OCI-LY7 (cell line): ENCODE measurements around the gene TMEM178B. TPM values are rescaled to one million over a fixed set of nuclear protein-coding genes. Genes with fewer than 3 reads are reported as not detected.

Experiments used
- BruUV-seq: library from RNA; stranded (reverse); fragments of 400-500 nt; replicated peaks from 2 replicates; lab custom pipeline; 2021; lab: Mats Ljungman, UMichigan
- CTCF ChIA-PET: fragments of 300-600 bp; sonication (Branson Sonifier 250); formaldehyde crosslinking; loops from one replicate; lab custom pipeline; 2022; ENCODE audit warnings: antibody characterized with exemption; ENCODE audit not compliant: unreplicated experiment; lab: Charles Lee
- POLR2A ChIA-PET: fragments of 300-600 bp; sonication (Branson Sonifier 250); formaldehyde crosslinking; loops from one replicate; lab custom pipeline; 2022; ENCODE audit warnings: antibody characterized with exemption; lab: Charles Lee
- DNase-seq: peaks from one replicate; pipeline ENCODE4 v3.0.0-alpha.2; 2015; ENCODE audit warnings: low spot score
- H2AFZ ChIP-seq: fragments of 200-600 bp; sonication (generic), shearing (Covaris generic); 2 replicates; pipeline ENCODE4 v1.6.1; 2014; ENCODE audit warnings: mild to moderate bottlenecking, antibody characterized with exemption, low read length, moderate library complexity
- H3K27ac ChIP-seq: fragments of 200-600 bp; sonication (generic); 2 replicates; pipeline ENCODE4 v1.5.1; 2014; ENCODE audit warnings: mixed run types, low read depth, mild to moderate bottlenecking, moderate library complexity, low read length, inconsistent platforms; ENCODE audit not compliant: poor library complexity, severe bottlenecking
- H3K36me3 ChIP-seq: fragments of 200-600 bp; sonication (generic); 2 replicates; pipeline ENCODE4 v1.6.1; 2014; ENCODE audit warnings: mild to moderate bottlenecking, antibody characterized with exemption, low read length, moderate library complexity, mixed read lengths; ENCODE audit not compliant: insufficient read depth
- H3K4me1 ChIP-seq: fragments of 200-600 bp; sonication (generic); 2 replicates; pipeline ENCODE4 v1.5.1; 2014; ENCODE audit warnings: mild to moderate bottlenecking, low read length; ENCODE audit not compliant: insufficient read depth, poor library complexity, severe bottlenecking
- H3K4me2 ChIP-seq: fragments of 200-600 bp; sonication (generic); 2 replicates; pipeline ENCODE4 v1.6.1; 2014; ENCODE audit warnings: mild to moderate bottlenecking, low read length
- H3K4me3 ChIP-seq: fragments of 200-600 bp; sonication (generic); 2 replicates; pipeline ENCODE4 v1.5.1; 2014; ENCODE audit warnings: mild to moderate bottlenecking, low read depth, low read length; ENCODE audit not compliant: poor library complexity, severe bottlenecking
- H3K79me2 ChIP-seq: fragments of 200-600 bp; sonication (generic); 2 replicates; pipeline ENCODE4 v1.6.1; 2016; ENCODE audit warnings: low read depth, mild to moderate bottlenecking, low read length, moderate library complexity, mixed read lengths; ENCODE audit not compliant: insufficient read depth
- H3K9me2 ChIP-seq: fragments of 200-600 bp; sonication (generic); 2 replicates; pipeline ENCODE4 v1.6.1; 2016; ENCODE audit warnings: mild to moderate bottlenecking, low read length, mixed read lengths; ENCODE audit not compliant: insufficient read depth
- H3K9me3 ChIP-seq: fragments of 200-600 bp; sonication (generic); 2 replicates; pipeline ENCODE4 v1.6.1; 2014; ENCODE audit warnings: mild to moderate bottlenecking, mixed run types, low read length, mixed read lengths
- H4K20me1 ChIP-seq: fragments of 200-600 bp; sonication (generic); 2 replicates; pipeline ENCODE4 v1.6.1; 2014; ENCODE audit warnings: mild to moderate bottlenecking, antibody characterized with exemption, low read length, moderate library complexity, mixed read lengths; ENCODE audit not compliant: insufficient read depth
- CTCF ChIP-seq: fragments of 200-600 bp; sonication (generic); conservative IDR thresholded peaks from 2 replicates; pipeline ENCODE4 v1.5.1; 2014; ENCODE audit warnings: mild to moderate bottlenecking, antibody characterized with exemption, low read length, moderate library complexity, mixed read lengths
- EZH2phosphoT487 ChIP-seq: fragments of 200-600 bp; sonication (generic); IDR thresholded peaks from 2 replicates; pipeline ENCODE4 v1.6.1; 2018; ENCODE audit warnings: low read depth, borderline replicate concordance, mild to moderate bottlenecking, mixed run types, antibody characterized with exemption, low read length, moderate library complexity, mixed read lengths
- intact Hi-C: fragments of 100-400 bp; cut with micrococcal nuclease; formaldehyde crosslinking; loops from one replicate; pipeline ENCODE4 v1.10.0; 2022; ENCODE audit not compliant: unreplicated experiment
- total RNA-seq, 2 experiments: library from RNA; depleted of rRNA in 1 of 2; stranded (reverse); fragments of >200 nt in 1 of 2; shearing (Covaris generic) in 1 of 2; gene quantifications; 2 replicates each; pipeline ENCODE4 v1.2.3, GENCODE V29; 2014 to 2022

TMEM178B gene
- total RNA-seq, 2 experiments from 2014 or later, result not detected

- H3K9me2 ChIP-seq, result no peaks in the 10 kb centered on the region
- no peaks in the 10 kb centered on the region for H3K9me3 ChIP-seq
- no peaks in the 10 kb centered on the region for H3K79me2 ChIP-seq
- no peak overlapping the region for H2AFZ ChIP-seq
- intact Hi-C loops, result no loop called here
- no peak overlapping the region for H3K4me3 ChIP-seq
- no peaks in the 10 kb centered on the region for H4K20me1 ChIP-seq
- H3K27ac ChIP-seq, result no peak overlapping the region
- BruUV-seq, result no TSS peak
- TF ChIP-seq EZH2phosphoT487 (no peak), CTCF (no peak)
- CTCF ChIA-PET, result no interaction called here
- POLR2A ChIA-PET, result no interaction called here
- H3K4me2 ChIP-seq, result no peak overlapping the region
- H3K36me3 ChIP-seq, result no peaks in the 10 kb centered on the region
- no peak for DNase-seq
- no peaks in the 10 kb centered on the region for H3K4me1 ChIP-seq
Observed at GRCh38 chr7:141390339-141390738, 316.5 kb downstream of the TMEM178B start.

- H3K4me2 ChIP-seq, result no peak overlapping the region
- H3K4me3 ChIP-seq, result no peak overlapping the region
- TF ChIP-seq CTCF (no peak), EZH2phosphoT487 (no peak)
- intact Hi-C loops, result no loop called here
- no peaks in the 10 kb centered on the region for H3K36me3 ChIP-seq
- no peaks in the 10 kb centered on the region for H3K9me3 ChIP-seq
- H3K4me1 ChIP-seq, result no peaks in the 10 kb centered on the region
- no peaks in the 10 kb centered on the region for H4K20me1 ChIP-seq
- no peak overlapping the region for H2AFZ ChIP-seq
- H3K9me2 ChIP-seq, result no peaks in the 10 kb centered on the region
- DNase-seq, result no peak
- H3K27ac ChIP-seq, result no peak overlapping the region
- POLR2A ChIA-PET, result interaction anchor here (0.6 kb wide), 1 partner anchor 231 kb away, joined by 3 read pairs; no protein-coding TSS in a partner anchor
- no TSS peak for BruUV-seq
- no peaks in the 10 kb centered on the region for H3K79me2 ChIP-seq
- CTCF ChIA-PET, result no interaction called here
Observed at GRCh38 chr7:141393056-141393455, 319.2 kb downstream of the TMEM178B start.

- Histone ChIP-seq H4K20me1 (no peaks in the 10 kb centered on the region), H3K9me3 (no peaks in the 10 kb centered on the region), H3K4me1 (no peaks in the 10 kb centered on the region), H3K4me2 (no peak overlapping the region), H3K79me2 (no peaks in the 10 kb centered on the region), H3K4me3 (no peak overlapping the region), H3K27ac (no peak overlapping the region), H3K36me3 (no peaks in the 10 kb centered on the region), H2AFZ (no peak overlapping the region), H3K9me2 (no peaks in the 10 kb centered on the region)
- TF ChIP-seq EZH2phosphoT487, result no peak
- CTCF ChIA-PET, result no interaction called here
- no TSS peak for BruUV-seq
- no peak for DNase-seq
- POLR2A ChIA-PET, result interaction anchor here (0.6 kb wide), 1 partner anchor 806 kb away, joined by 3 read pairs; no protein-coding TSS in a partner anchor
- intact Hi-C loops, result no loop called here
Observed at GRCh38 chr7:141397236-141398163, 323.6 kb downstream of the TMEM178B start.
